Activated CD8-positive, alpha-beta memory T cell treated with anti-CD3 and anti-CD28 coated beads, Interleukin-2, amount 50 U/mL, for 4 hours (primary cell): ENCODE results near the gene TRAP1.
"Not testable (repeated sequence)": the region's sequence is repeated elsewhere in the genome, so short reads cannot be mapped to it uniquely, and the experiment has no call there.

Experiments
- DNase-seq: peaks from one replicate; pipeline ENCODE4 v3.0.0-alpha.2; 2020

Gene TRAP1

GRCh38 chr16:3670711-3671110 lies 46.6 kb downstream of the TRAP1 start:
- no peak for DNase-seq

- no peak for DNase-seq
Measured at GRCh38 chr16:3669082-3669481, 48.2 kb downstream of the TRAP1 start.

GRCh38 chr16:3668626-3669025 lies 48.7 kb downstream of the TRAP1 start:
- no peak for DNase-seq

DNA sequence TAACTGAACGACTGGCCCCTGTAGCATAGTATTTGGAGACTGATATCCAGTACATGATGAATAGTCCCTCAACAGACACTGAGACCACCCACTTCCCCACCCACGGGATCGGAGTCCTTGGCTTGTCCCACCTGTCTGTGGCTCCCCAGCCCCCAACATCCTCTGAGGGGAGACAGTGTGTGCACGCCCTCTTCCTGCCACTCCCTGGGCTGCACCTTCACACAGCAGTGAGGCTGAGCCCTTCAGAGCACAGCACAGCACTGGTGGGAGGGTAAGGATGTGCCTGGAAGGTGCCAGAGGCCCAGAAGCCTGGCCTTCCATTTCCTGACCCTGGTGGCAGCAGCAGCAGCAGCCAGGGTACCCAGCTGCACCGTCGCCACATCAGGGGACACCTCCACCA lies 51.8 kb downstream of the TRAP1 start:
- DNase-seq: peak; percentile 47

GRCh38 chr16:3664187-3664896 lies 53.0 kb downstream of the TRAP1 start:
- DNase-seq: no peak

- no peak for DNase-seq
Measured at GRCh38 chr16:3662601-3663000, 54.7 kb downstream of the TRAP1 start.

DNA sequence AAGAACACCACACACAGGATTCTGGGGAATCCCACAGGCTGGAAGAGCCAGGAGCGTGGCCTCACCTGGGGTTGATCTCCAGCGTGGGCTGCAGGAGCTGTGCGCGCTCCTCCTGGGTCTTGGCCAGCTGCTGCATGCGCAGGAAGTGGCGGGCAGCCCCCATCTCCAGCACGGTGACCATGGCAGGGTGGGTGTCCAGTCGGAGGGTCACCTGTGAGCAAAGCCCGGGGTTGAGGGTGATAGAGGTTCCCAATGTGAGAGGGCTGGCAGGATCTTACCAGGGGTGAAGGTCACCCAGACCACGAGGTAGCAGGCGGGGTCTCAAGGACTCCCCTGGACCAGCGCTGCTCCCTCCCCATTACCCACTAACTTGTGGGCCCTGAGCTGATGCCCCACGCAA lies 55.4 kb downstream of the TRAP1 start:
- DNase-seq: no peak

DNA sequence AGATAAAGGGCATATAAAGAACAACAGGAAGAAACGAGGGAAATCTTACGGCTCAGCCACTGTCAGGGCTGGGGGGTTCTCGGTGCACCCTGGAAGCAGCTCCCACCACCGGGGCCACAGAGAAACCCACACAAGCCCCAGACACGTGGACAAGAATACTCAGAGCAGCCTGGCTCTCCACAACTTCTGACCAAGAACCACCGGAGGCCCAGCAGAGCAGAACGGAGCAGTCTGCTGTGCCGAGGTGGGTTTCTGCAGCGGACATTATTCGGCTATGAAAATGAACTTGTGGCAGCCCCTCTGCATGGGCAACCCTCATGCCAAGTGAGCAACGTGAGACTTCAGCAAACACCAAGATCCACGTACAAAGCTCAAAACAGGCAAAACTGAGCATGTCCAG lies 56.0 kb downstream of the TRAP1 start:
- no peak for DNase-seq

DNA sequence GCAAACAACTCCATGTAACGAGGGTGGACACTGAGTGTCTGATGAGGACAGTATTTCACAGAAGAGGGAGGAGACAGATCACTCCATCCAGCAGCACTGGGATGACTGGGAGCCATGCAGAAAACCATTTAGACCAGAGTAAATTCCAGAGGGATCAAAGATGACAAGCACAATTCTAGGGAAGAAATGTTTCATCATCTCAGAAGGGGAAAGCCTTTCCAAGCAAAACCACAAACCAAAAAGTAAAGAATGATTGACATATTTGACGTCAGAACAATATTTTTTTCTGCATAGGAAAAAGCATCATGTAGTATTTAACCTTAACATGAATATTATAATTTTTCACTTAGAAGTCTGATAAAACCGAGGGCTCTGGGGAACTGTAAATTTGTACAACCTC lies 58.1 kb downstream of the TRAP1 start:
- no peak for DNase-seq

DNA sequence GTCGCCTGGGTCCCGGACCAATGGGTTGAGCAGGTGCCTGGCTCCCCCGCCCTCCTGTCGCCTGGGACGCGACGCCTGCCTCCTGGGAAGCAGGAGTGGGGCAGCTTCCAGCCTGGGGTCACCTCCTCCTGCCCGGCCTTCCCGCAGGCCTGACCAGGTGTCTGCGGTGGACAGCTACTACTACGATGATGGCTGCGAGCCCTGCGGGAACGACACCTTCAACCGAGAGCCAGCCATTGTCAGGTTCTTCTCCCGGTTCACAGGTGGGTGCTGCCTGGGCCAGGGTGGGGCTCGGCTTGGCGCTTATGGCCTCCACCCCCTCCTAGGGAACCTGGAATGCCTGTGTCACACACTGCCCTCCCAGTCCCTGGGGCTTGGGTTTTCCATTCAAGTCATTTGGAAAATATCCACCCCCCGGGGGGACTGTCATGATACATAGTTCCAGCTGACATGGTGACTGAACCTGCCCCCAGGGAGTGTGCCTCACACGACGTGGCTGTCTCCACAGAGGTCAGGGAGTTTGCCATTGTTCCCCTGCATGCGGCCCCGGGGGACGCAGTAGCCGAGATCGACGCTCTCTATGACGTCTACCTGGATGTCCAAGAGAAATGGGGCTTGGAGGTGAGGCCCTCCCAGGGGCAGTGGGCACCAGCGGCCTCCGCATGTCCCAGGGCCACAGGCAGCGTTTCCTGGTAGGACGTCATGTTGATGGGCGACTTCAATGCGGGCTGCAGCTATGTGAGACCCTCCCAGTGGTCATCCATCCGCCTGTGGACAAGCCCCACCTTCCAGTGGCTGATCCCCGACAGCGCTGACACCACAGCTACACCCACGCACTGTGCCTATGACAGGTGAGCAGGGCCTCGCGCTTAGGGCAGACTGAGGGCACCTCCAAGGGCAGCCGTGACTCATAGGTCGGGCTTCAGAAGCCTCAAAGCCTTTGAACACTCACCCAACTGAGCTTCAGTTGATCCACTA lies 60.5 kb downstream of the TRAP1 start:
- DNase-seq: peak; percentile 15

- DNase-seq: not testable (repeated sequence)
Measured at GRCh38 chr16:3656160-3656490, 61.2 kb downstream of the TRAP1 start.

DNA sequence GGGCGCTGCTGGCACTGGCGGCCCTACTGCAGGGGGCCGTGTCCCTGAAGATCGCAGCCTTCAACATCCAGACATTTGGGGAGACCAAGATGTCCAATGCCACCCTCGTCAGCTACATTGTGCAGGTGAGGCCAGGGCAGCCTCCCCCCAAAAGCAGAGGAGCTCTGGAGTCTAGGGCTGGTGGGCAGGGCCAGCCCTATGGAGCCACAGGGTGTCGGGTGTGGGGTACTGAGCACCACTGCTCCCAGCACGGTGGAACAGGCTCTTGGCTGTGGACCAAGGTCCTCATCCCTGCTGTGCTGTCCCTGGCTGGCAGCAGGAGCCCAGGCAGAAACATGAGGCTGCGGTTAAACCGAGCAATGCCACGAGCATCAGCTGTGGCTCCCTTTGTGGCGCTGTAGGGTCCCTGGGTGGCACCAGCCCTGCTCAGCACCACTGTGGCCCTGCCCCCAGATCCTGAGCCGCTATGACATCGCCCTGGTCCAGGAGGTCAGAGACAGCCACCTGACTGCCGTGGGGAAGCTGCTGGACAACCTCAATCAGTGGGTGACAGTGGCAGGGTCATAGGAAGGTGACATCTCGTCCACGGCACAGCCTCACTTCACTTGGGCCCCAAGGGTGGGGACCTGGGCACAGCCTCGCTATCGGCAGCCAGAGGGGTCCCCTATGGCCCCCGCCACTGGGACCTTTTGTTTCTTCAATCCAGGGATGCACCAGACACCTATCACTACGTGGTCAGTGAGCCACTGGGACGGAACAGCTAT lies 61.7 kb downstream of the TRAP1 start:
- DNase-seq: peak; percentile 10

DNA sequence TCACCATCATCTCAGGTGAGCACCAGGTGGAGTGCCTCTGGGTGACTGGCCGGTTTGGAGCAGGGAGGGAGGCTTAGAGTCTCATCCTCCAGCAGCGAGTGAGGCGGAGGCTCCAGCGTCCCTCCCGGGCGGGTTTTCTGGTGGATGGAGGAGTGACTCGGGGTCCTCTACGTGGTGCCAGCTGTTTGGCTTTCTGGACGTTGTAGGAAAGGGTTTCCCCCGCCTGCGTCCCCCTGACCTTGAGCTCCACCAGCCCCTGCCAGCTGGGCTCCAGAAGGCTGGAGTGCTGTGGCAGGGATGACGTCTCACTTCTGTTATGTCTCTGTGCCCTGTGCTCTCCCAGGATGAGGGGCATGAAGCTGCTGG lies 62.3 kb downstream of the TRAP1 start:
- peak; percentile 8 for DNase-seq

GRCh38 chr16:3654249-3654991 lies 62.9 kb downstream of the TRAP1 start, which contains the start of gene DNASE1:
TSS of gene DNASE1 (plus strand) at chr16:3654691. CDS start at chr16:3655374, 683 bp downstream.
- DNase-seq: peak; percentile 56

DNA sequence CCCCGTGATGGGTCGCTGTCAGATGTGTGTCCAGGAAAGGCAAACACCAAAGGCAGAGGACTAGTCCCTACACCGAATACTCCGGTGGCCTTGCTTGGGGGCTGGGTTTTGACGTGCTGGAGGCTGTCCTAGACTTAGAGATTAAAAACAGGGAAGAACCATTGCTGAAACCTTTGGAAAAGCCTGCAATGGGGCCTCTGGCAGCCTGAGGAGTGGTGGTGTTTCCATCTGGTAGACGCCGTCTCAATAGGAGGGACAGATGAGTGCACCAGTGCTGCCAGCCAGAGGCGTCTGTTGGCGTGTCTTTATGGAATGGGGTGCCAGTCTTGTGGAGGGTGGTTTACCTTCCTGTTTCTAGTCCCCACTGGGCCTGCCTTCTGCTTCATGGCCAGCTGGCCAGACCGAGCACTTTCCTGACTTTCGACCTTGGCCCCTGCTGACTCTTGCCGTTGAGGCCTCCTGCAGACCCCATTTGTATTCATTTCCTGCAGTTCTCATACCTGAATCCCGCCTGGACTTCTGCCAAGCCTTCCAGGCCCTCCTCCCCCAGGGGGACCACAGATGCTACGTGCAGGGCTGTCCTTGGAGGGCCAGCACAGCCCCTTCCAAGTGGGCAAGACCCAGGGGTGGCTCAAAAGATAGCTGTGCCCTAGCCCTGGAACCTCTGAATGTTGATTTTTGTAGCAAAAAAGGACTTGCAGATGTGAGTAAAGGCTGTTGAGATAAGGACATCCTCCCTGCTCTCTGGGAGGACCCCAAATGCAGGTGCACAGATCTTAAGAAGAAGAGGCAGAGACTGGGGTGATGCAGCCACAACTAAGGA lies 64.7 kb downstream of the TRAP1 start:
- DNase-seq: peak; percentile 13

- DNase-seq: peak; percentile 11
Measured at GRCh38 chr16:3651461-3652372, 65.6 kb downstream of the TRAP1 start.

GRCh38 chr16:3650631-3651265 lies 66.6 kb downstream of the TRAP1 start:
- no peak for DNase-seq

DNA sequence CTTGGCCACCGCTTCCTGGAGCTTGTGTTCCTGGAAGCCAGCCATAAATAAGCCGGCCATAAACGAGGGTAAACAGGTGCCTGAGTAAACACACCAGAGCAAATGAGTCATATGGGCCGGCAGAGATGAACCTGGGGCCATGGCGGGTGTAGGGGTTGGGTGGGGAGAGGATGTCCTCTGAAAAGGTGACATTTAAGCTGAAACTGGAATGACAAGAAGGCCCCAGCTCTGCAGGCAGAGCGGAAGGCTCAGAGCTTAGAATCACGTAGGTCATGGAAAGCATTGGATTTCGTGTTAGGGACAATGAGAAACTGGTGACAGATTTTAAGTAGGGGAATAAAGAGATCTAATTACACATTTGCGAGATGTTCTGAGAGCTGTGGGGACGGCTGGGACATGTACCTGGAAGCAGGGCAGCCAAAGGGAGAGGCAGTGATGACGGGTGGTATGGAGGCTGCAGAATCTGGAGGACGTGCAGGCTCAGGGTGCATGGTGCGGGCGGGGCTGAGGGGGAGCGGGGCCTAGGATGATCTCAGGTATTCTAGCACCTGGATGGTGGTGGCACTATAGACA lies 70.9 kb downstream of the TRAP1 start:
- no peak for DNase-seq

GRCh38 chr16:3645504-3646347 lies 71.6 kb downstream of the TRAP1 start:
- DNase-seq: no peak
